ENCODE results near the gene CRTC2.

Gene CRTC2

GRCh38 chr1:153945131-153945794, 13.1 kb downstream of the CRTC2 start:
- peak; percentile 93 for DNase-seq

GRCh38 chr1:153944827-153945117, 13.6 kb downstream of the CRTC2 start:
- no peak for DNase-seq

- DNase-seq: peak; percentile 46
Observed at GRCh38 chr1:153944005-153944826, 14.2 kb downstream of the CRTC2 start.

GRCh38 chr1:153942766-153943549, 15.5 kb downstream of the CRTC2 start:
- DNase-seq: no peak

- DNase-seq: no peak
Observed at GRCh38 chr1:153941826-153942725, 16.3 kb downstream of the CRTC2 start.

GRCh38 chr1:153940756-153941155, 17.7 kb downstream of the CRTC2 start:
- no peak for DNase-seq

GRCh38 chr1:153939476-153939875, 18.9 kb downstream of the CRTC2 start:
- DNase-seq: no peak

GRCh38 chr1:153938996-153939395, 19.4 kb downstream of the CRTC2 start:
- no peak for DNase-seq

GRCh38 chr1:153937331-153937730, 21.1 kb downstream of the CRTC2 start:
- no peak for DNase-seq

GRCh38 chr1:153936011-153936802, 22.2 kb downstream of the CRTC2 start:
- DNase-seq: no peak

GRCh38 chr1:153934746-153935145, 23.7 kb downstream of the CRTC2 start:
- no peak for DNase-seq

- no peak for DNase-seq
Observed at GRCh38 chr1:153933955-153934354, 24.5 kb downstream of the CRTC2 start.

- DNase-seq: no peak
Observed at GRCh38 chr1:153933430-153933829, 25.0 kb downstream of the CRTC2 start.

GRCh38 chr1:153932156-153933131, 26.0 kb downstream of the CRTC2 start:
- no peak for DNase-seq

GRCh38 chr1:153929981-153930948, 28.1 kb downstream of the CRTC2 start:
- no peak for DNase-seq

- DNase-seq: no peak
Observed at GRCh38 chr1:153929426-153929825, 29.0 kb downstream of the CRTC2 start.

GRCh38 chr1:153928791-153929341, 29.5 kb downstream of the CRTC2 start:
- DNase-seq: no peak

- DNase-seq: no peak
Observed at GRCh38 chr1:153928245-153928644, 30.2 kb downstream of the CRTC2 start.

GRCh38 chr1:153926405-153926804, 32.0 kb downstream of the CRTC2 start:
- DNase-seq: no peak
